ENCODE measurements around the gene MARF1.
"Not testable (repeated sequence)": the region's sequence is repeated elsewhere in the genome, so short reads cannot be mapped to it uniquely, and the experiment has no call there.

MARF1 gene

DNA sequence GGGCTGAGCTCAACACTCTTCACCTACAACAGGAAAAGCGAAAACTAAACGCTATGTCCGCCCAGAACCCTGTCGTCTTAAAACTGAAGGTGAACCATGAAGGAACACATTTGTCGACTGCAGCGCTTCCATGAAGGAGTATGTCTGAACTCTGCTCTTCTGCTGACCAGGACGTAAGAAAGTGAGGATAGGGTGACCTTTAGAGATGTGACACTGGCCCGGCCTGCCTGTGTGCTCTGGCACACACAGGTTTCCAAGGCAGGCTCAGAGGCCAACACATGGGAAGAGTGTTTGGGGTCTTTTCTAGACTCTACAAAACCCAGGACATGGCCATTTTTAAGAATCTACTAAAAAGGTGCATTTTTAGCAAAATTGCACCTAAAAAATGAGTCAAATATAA, 21.1 kb downstream of the MARF1 start:
- no peak for DNase-seq (ENCODE audit: low read depth in 2 of 2)

DNA sequence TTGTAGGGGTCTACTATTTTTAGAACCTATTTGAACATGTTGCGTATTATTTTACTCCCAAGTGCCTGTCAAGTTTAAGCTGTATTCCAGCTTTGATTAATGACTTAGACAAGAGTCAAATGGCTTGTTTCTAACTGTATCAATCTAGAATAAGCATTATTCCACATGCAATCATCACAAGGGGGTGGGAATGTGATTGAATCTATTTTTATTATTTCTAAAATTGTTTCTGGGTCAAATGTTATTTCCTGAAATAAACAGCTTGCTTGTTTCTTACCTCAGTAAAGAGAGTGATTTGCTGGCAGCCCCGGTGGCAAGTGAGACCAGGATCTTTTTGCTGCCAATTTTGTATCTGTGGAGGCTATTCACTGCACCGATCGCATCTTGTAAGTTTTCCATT, 21.5 kb downstream of the MARF1 start:
- no peak for DNase-seq (ENCODE audit: low read depth in 2 of 2)

DNA sequence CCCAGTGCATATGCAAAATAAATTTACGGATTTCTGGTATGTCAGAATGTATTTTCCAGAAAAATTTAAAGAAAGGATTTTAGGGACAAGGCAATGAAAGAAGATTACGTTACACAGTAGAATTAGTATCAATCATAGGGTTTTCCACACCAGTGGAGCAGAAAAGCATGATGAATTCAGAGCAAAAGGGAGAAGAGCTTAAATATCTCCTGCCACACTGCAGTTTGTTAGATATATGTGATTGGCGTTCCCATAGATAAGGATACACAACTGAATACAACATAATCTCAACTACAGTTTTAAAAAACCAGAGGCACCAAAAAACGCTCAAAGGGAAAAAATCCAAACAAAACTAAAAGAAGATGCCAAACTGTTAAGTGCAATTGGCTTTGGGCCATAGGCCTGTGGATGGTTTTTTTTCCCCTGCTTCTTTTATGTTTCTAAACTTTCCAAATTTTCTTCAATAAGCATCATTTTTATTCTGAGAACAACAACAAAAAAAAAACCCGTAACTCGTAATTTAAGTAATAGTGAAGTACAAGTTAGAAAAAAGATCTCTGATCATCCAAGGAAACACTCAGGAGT, 22.3 kb downstream of the MARF1 start:
- DNase-seq (ENCODE audit: low read depth in 2 of 2): no peak

DNA sequence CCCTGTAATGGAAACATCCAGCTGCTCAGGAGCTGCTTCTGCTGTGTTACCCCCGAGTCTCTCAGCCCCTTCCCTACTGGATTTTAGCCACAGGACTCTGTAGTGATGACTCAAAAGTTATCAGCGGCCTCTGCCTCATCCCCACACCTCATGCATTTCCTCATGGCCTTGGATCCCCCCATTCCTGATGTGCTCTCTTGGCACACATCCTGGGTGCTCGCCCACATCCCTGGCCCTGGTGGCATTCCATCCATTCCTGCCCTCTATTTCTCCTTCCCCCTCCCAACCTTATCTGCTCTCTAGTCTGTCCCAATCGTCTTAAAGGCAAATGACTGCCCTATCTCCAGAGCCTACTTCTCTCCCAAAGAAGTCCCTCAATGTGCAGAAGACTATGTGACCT, 24.6 kb downstream of the MARF1 start:
- DNase-seq (ENCODE audit: low read depth in 2 of 2): no peak

DNA sequence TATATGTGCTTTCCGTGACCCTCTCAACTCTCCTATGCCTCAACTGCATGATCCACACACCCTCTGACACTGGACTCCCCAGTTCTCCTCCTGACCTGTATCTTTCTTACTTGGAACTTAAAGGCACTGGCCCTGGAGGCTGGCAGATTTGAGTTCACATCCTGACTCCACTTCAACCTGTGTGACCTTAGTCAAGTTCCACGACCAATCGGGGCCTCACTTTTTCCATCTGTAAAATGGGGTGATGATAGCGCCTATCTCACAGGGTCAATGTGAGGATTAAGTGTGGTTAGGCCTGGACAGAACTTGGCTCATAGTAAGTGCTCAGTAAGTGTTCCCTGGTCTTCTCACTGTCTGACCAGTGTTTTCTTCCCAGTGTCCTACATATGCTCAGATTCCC, 25.1 kb downstream of the MARF1 start:
- no peak for DNase-seq (ENCODE audit: low read depth in 2 of 2)

DNA sequence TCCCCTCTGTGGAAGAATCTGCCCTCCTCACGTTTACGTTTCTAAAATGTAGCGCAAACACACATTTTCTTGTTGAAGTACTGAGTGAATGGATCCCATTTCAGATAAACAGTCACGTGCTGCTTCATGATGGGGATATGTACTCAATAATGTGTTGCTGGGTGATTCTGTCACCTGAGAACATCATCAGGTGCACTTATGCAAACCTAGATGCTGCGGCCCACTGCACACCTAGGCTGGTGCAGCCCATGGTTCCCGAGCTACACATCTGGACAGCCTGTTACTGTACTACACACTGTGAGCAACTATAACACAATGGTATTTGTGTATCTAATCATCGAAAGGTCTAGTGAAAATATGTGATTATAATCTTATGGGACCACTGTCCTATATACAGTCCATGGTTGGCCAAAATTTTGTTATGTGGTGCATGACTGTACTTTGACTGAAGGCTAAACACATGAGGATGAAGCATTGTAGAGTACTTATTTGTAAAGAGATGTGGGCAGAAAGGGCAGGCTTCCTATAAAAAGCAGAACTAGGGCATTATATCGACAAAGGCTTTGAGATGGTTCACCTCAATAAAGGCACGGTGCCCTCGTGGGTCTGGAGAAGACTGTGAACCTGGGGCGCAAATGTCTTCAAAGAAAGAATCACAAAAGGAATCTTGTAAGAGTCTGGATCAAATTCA, 26.3 kb downstream of the MARF1 start:
- no peak for DNase-seq (ENCODE audit: low read depth in 2 of 2)

DNA sequence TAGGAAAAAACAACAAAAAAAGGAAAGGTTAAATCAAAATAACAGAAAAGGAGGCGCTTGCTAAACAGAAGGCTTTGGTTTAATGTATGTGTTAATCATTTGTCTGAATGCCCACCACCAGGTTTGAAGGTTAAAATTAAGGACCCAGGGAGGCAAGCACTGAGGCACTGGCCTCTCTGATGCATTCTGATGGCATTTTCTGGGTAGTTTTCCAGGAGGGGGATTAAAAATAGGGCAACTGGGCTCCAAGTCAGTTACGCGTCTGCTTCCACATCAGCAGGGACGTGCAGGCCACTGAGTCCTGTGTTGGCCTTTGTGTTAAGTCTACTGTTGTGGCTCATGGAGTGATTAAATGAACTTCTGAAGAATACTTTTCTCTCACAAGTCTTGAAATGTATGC, 26.9 kb downstream of the MARF1 start:
- DNase-seq (ENCODE audit: low read depth in 2 of 2): no peak

DNA sequence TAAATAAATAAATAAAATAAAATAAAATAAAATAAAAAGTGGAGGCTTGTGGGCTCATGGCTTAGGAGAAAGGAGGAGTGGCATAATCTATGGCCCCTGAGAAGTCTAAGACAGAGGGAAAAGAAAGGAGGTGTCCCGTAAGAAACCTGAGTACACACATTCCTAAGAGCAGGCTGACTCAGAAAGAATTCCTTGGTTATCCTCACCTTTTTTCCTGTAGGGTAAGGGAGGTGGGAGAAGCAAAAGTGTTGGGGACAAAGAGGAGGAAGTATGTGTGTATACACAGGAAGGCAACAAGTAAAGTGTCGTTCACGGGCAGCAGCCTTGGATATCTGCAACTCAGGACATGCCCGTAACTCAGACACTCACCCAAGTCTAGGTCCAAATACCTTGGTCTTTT, 29.3 kb downstream of the MARF1 start:
- no peak for DNase-seq (ENCODE audit: low read depth in 2 of 2)

DNA sequence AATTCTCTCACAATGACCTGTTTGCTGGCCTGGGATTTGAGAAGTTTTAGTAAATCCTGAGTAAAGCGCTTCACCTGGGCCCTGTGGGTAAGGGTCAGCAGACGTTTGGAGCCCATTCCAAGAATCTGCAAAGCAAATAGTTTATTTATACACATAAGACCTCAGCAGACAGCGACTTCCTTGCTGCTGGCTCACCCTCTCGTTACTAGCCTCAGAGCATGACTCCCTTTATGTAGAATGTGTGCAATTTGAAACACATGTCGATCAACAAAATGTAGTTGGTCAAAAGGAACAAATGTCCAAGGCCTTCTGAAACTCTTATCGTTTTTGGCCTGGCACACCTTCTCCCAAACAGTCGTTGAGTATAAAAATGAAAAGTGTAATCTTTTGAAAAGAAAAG, 31.3 kb downstream of the MARF1 start:
- no peak for DNase-seq (ENCODE audit: low read depth in 2 of 2)

DNA sequence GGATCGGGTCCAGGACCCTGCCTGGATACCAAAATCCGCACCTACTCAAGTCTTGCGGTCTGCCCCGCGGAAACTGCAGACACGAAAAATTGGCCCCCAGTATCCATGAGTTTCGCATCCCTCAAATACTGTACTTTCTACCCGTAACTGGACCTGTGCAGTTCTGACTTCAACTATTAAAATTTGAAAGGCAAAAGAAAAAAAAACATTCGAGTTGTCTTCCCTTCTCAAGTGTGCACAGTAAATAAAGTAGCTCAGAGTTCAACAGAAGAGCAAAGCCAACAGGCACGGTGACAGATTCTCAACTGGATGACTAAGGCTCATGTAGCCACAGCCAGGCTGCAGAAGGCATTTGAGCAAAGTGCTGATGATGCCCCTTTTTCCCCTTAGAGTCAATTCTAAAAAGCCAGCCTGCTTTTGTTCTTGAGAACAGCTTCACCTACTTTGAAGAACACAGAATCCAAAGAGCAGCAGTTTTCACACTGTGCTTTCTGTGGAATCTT, 32.5 kb downstream of the MARF1 start:
- no peak for DNase-seq (ENCODE audit: low read depth in 2 of 2)

DNA sequence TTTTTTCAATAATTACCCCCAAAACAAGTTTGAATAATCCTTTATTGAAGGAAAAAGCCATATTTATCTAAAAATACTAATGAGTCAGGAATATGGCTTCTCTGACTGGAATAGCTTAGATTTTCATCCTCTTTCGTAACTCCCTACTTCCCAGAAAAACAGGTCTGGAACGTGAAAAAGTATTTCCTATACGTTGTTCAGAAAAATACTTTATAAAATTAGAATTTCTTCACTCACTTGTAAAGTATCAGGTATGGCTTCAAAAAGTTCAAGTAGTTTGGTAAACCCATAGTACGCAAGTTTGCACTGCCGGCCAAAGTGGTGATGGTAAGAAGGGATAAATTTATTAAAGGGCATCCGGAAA, 33.7 kb downstream of the MARF1 start:
- no peak for DNase-seq (ENCODE audit: low read depth in 2 of 2)

DNA sequence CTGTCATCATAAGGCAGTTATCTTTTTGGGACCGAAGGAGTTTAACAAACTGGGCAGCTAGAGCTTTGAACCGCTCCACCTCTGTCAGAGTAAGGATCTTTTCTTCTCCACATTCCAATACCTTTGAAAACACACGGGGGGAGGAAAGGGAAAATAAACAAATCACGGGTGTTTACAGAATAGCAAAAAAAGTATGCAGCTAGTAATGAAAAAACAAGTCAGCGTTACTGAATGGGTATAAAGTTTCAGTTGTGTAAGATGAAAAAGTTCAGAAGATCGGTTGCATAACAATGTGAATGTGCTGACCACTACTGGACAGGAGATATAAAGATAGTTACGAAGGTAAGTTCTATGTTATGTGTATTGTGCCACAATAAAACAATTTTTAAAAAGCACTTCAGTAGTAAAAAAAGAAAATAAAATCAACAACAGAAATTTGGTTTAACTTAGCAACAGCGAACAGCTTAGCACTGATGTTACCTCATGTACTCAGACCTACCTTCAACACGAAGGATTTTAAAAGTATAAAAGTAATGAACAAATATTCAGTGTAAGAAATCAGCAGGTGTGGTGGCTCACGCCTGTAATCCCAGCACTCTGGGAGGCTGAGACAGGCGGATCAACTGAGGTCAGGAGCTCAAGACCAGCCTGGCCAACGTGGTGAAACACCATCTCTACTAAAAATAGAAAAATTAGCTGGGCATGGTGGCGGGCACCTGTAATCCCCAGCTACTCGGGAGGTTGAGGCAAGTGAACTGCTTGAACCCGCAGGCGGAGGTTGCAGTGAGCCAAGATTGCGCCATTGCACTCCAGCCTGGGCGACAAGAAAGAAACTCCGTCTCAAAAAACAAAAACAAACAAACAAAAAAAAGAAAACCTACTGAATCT, 34.3 kb downstream of the MARF1 start:
- no peak for DNase-seq (ENCODE audit: low read depth in 2 of 2)

DNA sequence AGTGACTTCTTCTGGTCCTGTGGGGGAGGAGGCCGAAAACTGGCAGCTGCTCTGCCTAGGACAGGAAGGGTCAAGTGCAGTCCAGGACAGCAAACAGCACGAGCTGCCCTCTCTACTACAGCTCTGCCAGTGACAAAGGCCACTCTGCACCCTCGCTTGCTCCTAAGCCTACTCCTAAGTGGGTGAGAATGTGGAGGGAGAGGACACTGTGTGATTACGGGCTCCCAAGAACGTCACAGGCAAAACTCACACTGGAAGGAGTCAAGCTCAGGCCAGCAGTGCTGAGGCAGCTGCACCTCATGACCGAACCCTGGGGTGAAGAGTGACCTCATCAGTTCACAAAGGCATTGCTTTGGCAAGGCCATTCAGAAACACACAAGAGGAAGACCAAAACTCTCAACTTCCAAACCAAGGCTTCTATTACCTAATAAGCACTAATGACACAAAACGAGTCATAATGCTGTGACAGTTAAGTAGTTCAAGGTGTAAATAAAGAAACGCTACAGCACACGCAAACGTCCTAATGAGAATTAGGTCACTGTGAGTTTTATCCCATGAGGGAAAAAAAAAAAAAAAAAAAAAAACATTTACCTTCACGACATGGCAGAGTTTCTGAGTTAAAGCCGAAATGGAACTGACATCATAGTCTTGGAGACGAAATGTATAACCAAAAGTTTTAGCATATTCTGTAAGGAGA, 35.1 kb downstream of the MARF1 start:
- DNase-seq (ENCODE audit: low read depth in 2 of 2): no peak

DNA sequence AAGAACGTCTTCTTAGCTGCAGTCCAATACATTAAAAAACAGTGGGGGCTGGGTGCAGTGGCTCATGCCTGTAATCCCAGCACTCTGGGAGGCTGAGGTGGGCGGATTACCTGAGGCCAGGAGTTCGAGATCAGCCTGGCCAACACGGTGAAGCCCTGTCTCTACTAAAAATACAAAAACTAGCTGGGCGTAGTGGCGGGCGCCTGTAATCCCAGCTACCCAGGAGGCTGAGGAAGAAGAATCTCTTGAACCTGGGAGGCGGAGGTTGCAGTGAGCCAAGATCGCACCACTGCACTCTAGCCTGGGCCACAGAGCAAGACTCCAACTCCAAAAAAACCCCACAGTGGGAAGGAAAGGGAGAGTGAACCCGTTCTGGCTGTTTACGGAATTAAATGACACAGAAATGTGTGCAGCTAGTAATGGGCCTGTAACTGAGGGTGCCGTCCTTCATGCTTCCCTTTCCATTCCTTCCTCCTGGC, 35.7 kb downstream of the MARF1 start:
- not testable (repeated sequence) for DNase-seq (ENCODE audit: low read depth in 2 of 2)

DNA sequence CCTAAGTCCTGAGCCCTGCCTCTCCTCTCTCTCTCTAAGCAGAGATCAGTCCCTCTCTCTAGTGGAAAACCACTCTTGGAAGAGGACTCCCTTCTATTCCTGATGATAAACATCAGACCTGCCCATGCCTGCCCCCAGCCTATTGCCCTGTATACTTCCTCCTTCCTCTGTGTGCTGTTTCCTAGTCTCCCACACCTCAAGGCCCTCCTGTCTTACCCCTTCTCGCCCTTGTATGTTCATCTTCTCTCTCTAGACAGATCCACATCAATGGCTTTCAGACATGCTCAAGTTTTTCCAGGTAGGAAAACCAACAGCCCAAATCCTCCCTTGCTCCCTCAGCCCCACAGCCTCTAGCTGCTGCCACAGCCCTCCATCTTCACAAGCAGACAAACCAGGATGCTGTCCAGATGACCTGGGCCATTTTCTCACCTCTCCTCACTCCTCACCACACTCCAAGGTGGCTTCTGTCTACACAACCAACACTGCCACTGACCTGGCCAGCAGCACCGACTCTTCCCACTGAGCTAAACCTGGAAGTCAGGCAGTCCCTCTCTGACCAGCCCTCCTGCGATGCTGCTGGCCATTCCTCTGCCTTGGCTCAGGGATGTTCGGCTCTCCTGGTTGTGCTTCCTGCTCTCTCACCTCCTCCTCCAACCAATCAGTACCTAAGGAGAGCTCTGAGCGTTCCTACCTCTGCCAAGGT, 36.3 kb downstream of the MARF1 start:
- DNase-seq (ENCODE audit: low read depth in 2 of 2): no peak

DNA sequence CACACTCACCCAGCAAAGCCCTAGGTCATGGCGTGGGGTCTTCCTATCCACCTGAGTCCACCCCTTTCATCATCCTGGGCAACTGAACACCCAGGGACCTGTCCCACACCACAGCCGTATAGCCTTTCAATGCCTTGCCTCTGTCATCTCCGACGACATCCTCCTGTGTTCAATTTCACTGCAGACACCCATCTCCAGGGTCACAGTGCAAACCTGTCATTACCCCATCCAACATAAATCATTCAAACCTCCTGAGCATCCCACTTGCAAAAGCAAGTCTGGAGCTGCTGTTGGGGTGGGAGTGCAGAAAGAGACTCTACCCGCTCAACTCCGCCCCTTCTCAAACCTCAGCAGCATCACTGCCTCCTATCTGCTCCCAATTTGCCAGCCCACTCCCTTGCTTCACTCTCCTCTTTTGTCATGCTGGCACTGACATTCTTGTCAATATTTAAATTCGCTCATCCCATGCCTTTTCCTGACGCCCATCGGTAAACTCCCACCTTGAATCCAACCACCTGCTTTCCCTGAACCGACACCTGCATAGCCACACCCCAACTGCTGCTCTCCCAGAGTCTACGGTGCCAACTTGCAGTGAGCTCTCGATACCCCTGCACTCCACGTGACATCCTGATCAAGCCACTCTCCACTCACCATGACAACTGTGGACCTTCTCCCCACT, 37.0 kb downstream of the MARF1 start:
- DNase-seq (ENCODE audit: low read depth in 2 of 2): no peak

DNA sequence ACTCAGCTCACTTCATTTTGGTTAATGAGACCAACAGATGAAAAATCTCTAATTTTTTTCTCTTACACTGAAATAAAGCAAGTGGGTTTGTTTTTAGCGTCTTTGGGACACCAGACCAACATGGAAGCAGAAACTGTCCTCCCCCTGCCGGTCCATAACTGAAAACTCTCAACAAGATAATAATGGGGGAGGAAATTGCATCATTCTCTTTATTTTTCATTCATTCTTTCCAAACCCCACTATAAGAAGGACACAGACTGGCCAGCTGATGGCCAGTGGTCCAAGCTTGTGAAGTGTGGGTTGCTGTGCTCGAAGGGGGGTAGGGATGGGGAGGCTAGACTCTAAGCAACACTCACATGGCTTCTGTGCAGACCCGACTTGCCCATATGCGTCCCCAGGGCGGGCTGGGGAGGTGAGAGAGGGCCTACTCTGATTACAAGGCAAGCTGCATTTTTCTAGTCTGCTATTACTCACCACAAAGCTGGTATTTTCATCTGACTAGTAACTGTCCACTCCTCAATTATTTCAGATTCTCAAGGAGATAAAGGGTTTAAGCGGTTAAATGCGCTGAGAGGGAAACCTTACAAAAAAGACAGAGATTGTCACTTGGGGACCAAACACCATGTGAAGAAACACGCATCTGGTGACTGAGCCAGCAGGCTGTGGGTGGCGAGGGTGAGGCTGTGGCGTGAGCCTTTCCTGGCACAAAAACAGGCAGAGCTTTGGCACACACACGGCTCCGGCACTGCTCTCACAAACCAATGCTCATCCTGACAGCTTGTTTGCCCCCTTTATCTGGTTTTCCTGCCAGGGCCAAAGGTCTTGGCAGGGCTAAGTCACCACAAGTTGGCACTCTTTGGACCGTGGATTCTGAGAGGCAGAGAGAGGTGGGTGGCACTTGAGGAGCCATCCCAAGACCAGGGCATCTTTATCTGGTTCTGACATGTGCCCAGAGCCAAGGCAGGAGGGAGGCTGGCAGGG, 38.2 kb downstream of the MARF1 start:
- no peak for DNase-seq (ENCODE audit: low read depth in 2 of 2)

DNA sequence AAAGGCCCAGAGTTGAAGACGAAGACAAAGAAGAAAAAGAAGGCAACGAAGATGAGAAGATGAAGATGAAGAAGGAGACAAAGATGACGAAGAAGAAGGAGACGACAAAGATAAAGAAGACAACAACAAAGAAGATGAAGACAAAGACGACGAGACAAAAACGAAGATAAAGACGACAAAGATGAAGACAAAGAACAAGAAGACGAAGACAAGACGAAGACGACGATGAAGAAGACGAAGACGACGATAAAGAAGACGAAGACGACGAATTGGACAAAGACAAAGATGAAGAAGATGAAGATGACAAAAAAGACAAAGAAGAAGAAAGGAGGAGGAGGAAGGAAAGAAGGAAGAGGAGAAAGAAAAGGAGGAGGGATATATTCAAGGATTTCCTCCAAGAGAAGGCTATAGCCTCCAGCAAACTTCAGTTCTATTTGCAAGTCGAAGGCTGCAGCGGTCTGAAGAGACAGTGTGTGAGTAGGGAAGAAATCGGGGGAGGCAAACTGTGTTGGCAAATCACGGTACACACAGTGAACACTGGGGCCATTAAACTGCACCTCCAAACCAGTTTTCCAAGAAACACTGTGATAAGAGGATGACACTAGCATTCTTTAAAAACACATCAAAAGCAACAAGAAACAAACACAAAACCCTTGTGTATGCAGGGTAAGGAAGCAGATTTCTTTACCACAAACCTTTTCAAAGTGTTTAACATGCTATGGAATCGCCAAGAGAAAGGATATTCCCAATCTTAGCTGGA, 40.5 kb downstream of the MARF1 start:
- DNase-seq (ENCODE audit: low read depth in 2 of 2): no peak
